ENCODE measurements around the gene UBE2QL1.

DNA sequence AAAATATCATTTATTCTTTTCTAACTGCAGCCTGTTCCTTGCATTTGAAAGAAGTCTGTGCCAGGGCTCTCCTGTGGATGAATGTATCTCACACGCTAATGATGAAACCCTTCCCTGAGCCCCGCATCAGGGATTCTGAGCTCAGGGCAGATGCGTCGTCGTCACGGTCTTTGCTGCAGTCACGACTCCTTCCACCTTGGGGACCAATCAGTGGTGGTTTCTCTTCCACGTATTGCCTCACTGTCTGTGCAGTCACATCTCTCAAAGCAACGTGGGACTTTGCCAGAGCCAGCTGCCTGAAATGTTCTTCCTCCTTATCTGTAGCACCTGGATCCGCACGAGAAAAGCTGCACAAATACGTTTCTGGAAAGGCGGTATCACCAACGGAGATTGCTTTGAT is 13.9 kb upstream of the UBE2QL1 start:
- TF ChIP-seq POLR2AphosphoS5 (IDR thresholded peaks at IDR 0.05) (no peak), POLR2A (IDR thresholded peaks at IDR 0.05) (no peak)
- TF ChIP-seq, protein P1, sequence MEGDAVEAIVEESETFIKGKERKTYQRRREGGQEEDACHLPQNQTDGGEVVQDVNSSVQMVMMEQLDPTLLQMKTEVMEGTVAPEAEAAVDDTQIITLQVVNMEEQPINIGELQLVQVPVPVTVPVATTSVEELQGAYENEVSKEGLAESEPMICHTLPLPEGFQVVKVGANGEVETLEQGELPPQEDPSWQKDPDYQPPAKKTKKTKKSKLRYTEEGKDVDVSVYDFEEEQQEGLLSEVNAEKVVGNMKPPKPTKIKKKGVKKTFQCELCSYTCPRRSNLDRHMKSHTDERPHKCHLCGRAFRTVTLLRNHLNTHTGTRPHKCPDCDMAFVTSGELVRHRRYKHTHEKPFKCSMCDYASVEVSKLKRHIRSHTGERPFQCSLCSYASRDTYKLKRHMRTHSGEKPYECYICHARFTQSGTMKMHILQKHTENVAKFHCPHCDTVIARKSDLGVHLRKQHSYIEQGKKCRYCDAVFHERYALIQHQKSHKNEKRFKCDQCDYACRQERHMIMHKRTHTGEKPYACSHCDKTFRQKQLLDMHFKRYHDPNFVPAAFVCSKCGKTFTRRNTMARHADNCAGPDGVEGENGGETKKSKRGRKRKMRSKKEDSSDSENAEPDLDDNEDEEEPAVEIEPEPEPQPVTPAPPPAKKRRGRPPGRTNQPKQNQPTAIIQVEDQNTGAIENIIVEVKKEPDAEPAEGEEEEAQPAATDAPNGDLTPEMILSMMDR (IDR thresholded peaks at IDR 0.05): no peak
